ENCODE measurements around the gene PDGFC.

PDGFC gene

DNA sequence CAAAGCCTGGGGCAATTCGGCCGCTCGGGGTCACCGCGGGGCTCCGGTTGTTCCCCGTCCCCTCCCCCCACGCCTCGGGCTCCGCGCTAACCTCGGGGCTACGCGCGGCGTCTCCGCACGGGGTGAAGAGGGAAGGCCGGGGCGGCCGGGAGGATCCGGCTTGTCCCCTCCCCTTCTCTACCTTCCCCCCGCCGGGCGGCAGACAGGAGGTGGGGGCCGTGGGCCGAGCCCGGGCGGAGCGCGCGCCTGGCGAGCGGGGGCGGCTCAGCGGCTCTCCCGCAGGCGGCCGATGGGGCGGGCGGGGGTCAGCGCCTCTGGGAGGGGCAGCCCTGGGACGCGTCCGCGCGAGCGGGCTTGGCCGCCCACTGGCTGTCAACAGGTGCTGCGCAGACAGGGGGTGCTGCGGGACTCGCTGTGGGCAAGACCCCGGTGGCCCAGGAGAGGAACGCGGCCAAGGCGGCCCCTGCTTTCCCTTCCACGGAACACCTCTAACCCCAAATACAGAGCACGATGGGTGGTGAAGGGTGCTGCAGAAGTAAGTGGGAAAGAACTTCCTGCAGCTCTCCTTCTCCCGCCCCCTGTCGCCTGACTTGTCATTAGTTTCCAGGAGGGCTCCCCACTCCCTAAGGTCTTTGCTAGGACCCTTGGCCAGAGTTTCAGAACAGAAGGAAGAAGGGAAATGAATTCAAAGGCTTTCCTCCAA lies at the start of gene PDGFC:
TSS of gene PDGFC (minus strand) at position 124 of the 703 bp plus-strand sequence. CDS start 896 bp downstream, outside the sequence.
- DNase-seq = peak; percentile 30 to 82 (median 68)
- intact Hi-C loops (cut with DNase I) = loop anchor here (10.0 kb wide), 1 partner anchor 377 kb away; no protein-coding TSS in a partner anchor

DNA sequence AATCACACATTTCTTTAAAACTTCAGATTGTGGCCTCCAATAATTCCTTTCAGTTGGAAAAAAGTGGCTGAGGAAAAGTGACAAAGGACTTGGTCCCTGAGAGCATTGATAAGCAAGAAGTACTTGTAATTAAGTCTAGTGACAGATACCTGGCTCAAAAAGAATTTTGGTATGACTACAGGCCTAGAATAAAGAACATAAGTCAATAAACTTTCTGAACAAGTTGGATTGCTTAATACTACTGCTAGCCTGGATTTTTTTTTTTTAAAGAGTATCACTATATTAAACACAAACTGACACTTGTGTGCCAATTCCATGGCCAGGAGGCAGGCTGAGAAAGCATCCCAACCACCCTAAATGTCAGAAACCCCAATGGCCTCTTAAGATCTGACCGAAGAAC lies 49.3 kb upstream of the PDGFC start:
- DNase-seq = no peak
- intact Hi-C loops (cut with DNase I) = no loop called here

- DNase-seq = no peak
- intact Hi-C loops (cut with DNase I) = no loop called here
Observed at GRCh38 chr4:157018920-157019490, 47.4 kb upstream of the PDGFC start.

DNA sequence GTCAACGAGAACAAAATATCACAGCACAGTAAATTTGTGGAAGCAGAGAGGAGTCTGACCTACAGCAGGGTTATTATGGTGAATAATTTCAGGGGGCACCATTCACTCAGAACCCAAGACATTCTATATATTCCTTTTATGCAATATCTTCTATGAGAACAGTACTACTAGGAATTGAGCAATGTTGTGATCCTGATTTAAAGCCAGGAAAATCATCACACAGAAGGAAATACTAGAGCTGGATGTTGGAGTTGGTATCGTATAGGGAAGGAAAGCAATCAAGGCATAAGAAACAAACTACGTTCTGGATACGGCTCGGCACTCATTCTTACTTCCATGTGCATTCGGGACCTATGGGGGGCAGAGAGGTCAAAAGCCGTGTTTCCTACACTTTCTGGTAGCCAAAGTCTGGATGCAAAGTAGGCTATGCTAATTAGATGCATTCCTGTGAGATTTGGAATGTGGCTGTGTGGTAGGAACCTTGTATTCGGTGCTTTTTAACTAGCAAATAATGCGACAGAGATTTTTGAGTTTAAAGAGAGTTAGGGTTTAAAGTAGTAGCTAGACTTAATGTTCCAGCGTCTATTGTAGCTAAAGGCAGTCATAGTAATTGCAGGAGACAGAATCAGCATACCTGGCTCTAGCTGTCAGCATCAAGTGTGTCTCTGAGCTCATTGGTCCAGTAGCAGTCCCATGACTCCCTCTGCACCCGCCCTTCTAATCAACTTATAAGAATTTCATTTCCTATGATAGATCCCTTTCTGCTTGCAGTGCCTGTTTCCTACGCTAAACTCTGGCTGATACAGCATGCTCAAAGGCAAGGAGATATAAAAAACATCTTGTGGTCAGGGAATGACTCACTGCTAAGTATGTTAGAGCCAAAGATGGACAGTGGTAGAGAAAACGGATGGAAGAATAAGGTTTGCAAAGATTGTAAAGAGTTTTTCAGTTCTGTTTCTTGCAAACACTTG lies 43.3 kb upstream of the PDGFC start:
- no peak for DNase-seq
- intact Hi-C loops (cut with DNase I) = no loop called here

DNA sequence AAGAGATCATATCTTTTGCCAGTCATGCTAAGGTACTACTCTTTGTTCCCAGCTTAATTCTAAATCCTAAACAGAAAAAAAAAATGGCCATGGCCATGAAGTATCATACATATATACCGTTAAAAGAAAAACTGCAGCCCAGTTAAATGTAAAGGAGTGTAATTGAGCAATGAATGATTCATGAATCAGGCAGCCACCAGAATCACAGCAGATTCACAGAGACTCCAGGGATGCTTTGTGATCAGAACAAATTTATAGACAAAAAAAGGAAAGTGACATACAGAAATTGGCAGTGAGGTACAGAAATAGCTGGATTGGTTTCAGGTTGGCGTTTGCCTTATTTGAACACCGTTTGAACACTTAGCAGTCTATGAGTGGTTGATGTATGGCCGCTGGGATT lies 42.1 kb upstream of the PDGFC start:
- intact Hi-C loops (cut with DNase I) = no loop called here
- no peak for DNase-seq

DNA sequence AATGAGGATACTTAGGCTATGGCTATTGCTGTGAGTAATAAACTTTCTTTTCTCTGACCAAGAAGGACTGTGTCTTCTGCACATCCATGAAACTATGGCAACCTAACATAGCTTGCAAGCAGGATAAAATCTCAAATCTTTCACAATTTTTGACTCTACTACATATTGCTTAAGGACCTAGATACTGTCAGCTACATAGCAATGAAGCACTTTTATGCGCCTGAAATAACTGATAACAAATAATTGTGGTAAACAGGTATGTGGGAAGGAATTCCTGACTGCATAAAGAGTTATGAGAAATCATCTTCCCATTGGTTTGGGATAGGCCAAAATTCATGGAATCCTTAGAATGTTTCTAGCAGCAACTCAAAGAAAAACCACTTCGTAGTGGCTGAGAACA lies 41.2 kb upstream of the PDGFC start:
- DNase-seq = no peak
- intact Hi-C loops (cut with DNase I) = no loop called here

DNA sequence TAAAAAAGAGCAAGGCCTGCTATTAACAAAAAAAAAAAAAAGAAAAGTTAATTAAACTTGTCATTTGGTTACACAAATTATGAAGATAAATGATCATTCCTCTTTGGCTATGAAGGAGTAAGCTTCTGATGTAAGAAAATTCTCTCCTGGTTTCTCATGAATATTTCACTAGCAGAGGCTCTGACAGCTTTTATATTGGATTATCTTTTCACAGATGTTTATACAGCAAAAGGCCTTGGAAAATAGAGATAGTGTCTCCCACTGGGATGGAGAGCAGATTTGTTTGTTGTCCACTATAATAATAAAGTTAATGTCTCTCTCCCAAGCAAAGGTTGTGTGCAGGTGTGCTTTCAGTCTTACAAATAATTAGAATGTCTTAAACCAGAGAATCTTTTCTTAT lies 40.7 kb upstream of the PDGFC start:
- intact Hi-C loops (cut with DNase I) = no loop called here
- DNase-seq = no peak

DNA sequence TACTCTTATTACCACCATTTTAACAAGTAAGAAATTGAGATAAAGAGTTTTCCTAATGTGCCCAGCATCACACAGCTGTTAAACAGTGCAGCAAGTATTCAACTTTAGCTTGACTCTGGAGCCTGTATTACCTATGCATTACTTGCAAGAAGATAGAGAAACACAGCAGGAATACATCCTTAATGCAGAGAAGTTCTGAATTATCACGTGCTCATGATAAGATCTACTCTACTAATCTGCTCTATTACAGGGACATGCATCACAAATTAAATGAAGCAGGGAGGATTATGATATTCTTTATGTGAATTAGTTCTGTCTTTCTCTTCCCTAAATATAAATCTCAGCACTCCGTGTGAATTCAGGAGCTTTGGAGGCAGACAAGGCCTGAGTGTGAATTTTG lies 39.0 kb upstream of the PDGFC start:
- intact Hi-C loops (cut with DNase I) = no loop called here
- DNase-seq = no peak

- intact Hi-C loops (cut with DNase I) = no loop called here
- DNase-seq = no peak
Observed at GRCh38 chr4:157005831-157006230, 34.2 kb upstream of the PDGFC start.

DNA sequence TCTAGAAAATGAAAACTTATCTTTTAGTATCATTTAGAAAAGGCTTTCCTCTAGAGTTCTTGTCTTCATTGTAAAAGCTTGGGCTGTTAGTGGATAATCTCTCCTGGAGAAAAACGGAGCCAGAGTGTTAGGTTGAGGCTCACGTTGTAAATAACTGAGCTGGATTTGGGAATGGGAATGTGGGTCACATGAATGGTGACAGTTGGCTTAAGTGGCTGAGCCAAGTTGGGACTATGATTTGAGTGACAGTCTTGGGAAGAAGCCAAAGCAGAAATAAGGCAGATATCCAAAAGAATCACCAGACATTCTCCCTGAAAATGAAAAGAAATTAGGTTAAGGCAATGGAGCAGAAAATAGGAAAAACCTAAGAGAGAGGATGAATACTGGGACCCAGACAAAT lies 33.6 kb upstream of the PDGFC start:
- DNase-seq = no peak
- intact Hi-C loops (cut with DNase I) = no loop called here

- intact Hi-C loops (cut with DNase I) = no loop called here
- DNase-seq = no peak
Observed at GRCh38 chr4:157004279-157005161, 32.9 kb upstream of the PDGFC start.

GRCh38 chr4:156999175-156999517 lies 27.5 kb upstream of the PDGFC start:
- DNase-seq = no peak
- intact Hi-C loops (cut with DNase I) = no loop called here

GRCh38 chr4:156998500-156999174 lies 27.0 kb upstream of the PDGFC start:
- DNase-seq = no peak
- intact Hi-C loops (cut with DNase I) = no loop called here

DNA sequence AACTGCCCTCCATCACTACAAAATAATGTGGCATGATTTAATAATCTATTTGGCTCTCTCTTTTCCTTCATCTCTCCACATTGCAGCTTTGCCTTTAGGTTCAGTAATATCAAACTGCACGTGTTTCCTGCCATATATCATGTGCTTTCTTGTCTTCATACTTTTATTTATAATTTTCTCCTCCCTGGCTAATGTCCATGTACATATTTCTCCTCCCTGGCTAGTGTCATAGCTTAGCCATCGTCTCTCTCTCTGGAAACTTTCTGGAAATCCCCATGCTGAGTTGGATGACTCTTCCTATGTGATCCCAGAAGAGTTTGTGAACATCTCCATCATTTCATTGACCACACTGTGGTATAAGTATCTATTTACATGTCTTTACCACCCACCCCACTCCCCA lies 21.3 kb upstream of the PDGFC start:
- no peak for DNase-seq
- intact Hi-C loops (cut with DNase I) = no loop called here

DNA sequence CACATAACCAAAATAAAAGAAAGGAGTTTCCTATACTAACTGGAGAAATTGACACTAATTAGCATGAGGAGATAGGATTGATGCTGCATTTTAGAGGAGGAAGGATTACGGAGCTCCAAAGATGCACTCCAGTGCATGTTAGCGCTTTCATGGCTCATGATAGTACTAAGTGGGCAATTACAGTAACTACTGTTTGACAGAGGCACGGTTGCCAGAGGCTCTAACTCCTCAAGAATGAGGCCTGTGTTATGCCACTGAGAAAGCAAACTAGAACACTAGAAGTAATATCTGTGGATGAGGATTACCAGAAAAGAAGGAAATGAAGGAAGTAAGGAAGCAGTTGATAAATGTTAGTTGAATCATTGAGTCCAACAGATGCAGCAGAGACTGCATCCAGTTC lies 19.6 kb upstream of the PDGFC start:
- no peak for DNase-seq
- intact Hi-C loops (cut with DNase I) = no loop called here

- no peak for DNase-seq
- intact Hi-C loops (cut with DNase I) = no loop called here
Observed at GRCh38 chr4:156983366-156983765, 11.8 kb upstream of the PDGFC start.

DNA sequence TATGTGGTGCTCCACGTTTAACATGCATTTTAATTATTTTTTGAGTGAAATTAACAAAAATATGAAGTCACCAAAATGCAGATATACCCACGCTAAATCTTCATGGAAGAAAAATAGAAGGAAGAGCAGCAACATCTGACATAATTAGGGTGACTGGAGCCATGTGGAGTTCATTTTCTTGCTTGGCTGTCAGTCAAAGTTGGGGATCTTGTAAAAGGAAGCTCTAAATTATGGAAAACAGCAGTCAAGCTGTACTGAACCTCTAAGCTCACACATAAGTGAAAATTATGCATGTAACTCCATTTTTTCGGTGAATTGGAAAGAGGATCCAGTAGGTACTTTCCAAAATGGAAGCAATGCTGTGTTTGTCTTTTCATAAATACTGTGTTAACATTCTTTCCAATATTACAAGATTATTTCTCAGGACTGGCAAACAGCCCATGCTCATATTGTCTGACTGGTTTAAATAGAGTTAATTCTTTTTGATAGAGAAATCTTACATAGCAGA lies 9.7 kb upstream of the PDGFC start:
- DNase-seq = peak in 6 of 42 donors; percentile 15 to 50 (median 30)
- intact Hi-C loops (cut with DNase I) = no loop called here

DNA sequence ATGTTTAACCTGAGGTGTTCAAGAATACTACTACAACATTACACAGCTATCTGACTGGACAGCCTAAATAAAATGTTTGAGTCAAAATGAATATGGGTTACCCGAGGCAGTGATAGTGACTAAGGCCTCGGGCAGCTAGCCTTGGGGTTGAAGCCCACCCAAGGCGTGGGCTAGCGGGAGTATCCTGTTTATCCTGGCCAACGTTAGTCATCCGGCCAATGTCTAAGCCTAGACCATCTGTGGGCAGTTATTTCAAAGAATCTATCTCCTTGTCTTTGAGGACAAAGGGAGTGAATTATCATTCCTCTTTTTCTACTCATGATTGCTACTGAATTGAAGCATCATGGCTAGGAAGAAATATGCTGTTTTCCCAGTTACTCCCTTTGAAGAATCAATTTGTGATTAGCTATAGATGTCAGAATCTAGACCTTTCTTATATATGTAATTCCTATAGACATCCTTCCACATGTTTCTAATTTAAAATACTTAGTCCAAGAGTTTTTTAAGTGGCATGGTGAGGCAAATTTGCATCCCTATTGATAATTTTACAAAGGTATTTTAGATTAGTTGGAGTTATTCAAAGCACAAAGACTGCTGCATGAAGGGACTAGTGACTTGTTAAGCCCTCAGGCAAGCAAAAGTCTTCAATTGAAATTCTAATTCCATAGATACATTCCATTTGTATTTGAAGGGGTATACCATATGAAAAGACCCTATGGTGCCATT lies 6.0 kb upstream of the PDGFC start:
- intact Hi-C loops (cut with DNase I) = loop anchor here (10.0 kb wide), 1 partner anchor 383 kb away; no protein-coding TSS in a partner anchor

More for the DNA sequence above, 6.0 kb upstream of the PDGFC start:
- DNase-seq = no peak

All from head of caudate nucleus (tissue), 42 donors.